Measurements from ENCODE around the gene RRM1.

RRM1 gene

DNA sequence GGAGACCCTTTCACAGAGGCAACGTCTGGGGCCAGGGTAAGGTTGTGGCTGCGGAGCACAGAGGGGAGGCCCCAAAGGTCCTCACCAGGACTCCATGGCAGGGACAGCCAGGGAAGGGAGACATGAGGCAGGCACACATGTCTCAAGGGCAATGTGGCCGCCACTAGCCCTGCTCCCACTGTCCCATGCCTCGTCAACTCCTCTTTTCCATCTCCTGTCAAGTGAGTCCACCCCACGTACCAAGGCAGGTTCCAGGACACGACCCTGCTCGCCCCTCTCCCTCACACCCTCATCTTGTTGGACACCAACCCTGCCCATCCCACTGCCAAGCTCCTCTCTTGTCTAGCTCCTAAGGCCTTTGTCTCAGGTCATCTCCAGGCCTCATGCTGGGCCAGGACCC is 73.2 kb downstream of the RRM1 start:
- TF ChIP-seq FOXP2 (optimal IDR thresholded peaks at IDR 0.05; ENCODE audit: borderline replicate concordance, extremely low read depth, extremely low read length, insufficient read depth) (no peak), TAF1 (IDR thresholded peaks at IDR 0.05; ENCODE audit: borderline replicate concordance, insufficient read depth, low read length) (no peak), POLR2AphosphoS5 (IDR thresholded peaks at IDR 0.05; ENCODE audit: low read depth, low read length) (no peak), SIN3A (IDR thresholded peaks at IDR 0.05; ENCODE audit: borderline replicate concordance, insufficient read depth, low read length) (no peak), REST (IDR thresholded peaks at IDR 0.05; ENCODE audit: insufficient read depth in 1 of 2, low read depth in 2 of 2, low read length in 2 of 2) (no peak)

DNA sequence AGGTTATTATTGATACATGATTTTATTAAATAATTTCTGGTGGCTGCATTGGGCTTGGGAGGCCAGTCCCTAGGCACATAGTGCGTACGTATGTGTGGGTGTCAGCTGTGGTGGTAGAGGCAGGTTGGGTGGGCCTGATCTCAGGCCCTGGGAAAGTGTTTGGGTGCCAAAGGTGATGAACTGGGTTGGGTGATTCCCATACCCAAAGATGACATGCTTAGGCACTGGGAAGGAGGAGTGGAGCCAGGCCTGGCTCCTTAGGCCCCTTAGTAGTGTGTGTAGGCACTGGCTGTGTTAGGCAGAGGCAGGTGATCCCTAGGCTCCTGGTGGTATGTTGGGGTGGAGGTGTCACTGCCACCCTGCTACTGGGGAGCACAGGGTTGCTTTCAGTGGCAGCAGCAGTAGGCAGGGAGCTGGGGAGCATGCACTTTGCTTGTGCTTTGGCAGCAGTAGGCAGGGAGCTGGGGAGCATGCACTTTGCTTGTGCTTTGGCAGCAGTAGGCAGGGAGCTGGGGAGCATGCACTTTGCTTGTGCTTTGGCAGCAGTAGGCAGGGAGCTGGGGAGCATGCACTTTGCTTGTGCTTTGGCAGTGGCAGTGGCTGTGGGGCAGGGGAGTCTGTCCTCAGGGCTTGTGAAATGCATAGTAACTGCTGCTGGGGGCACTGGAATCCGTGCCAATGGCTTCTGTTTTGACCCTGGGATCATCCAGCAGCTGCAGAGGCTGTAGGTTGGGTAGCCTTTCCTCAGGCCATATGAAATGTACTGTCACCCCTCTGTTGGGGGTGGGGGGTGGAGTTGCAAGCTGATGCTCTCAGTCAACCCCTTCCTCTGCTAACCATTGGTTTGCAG is 84.4 kb downstream of the RRM1 start:
- TF ChIP-seq SIN3A (IDR thresholded peaks at IDR 0.05; ENCODE audit: borderline replicate concordance, insufficient read depth, low read length) (no peak), TAF1 (IDR thresholded peaks at IDR 0.05; ENCODE audit: borderline replicate concordance, insufficient read depth, low read length) (no peak), POLR2AphosphoS5 (IDR thresholded peaks at IDR 0.05; ENCODE audit: low read depth, low read length) (no peak), FOXP2 (optimal IDR thresholded peaks at IDR 0.05; ENCODE audit: borderline replicate concordance, extremely low read depth, extremely low read length, insufficient read depth) (no peak), REST (IDR thresholded peaks at IDR 0.05; ENCODE audit: insufficient read depth in 1 of 2, low read depth in 2 of 2, low read length in 2 of 2) (no peak)

GRCh38 chr11:4180441-4181183 is 86.0 kb downstream of the RRM1 start:
- TF ChIP-seq FOXP2 (optimal IDR thresholded peaks at IDR 0.05; ENCODE audit: borderline replicate concordance, extremely low read depth, extremely low read length, insufficient read depth) (no peak), SIN3A (IDR thresholded peaks at IDR 0.05; ENCODE audit: borderline replicate concordance, insufficient read depth, low read length) (no peak), POLR2AphosphoS5 (IDR thresholded peaks at IDR 0.05; ENCODE audit: low read depth, low read length) (no peak), REST (IDR thresholded peaks at IDR 0.05; ENCODE audit: insufficient read depth in 1 of 2, low read depth in 2 of 2, low read length in 2 of 2) (no peak), TAF1 (IDR thresholded peaks at IDR 0.05; ENCODE audit: borderline replicate concordance, insufficient read depth, low read length) (no peak)

- TF ChIP-seq POLR2AphosphoS5 (IDR thresholded peaks at IDR 0.05; ENCODE audit: low read depth, low read length) (no peak), FOXP2 (optimal IDR thresholded peaks at IDR 0.05; ENCODE audit: borderline replicate concordance, extremely low read depth, extremely low read length, insufficient read depth) (peak; percentile 70), TAF1 (IDR thresholded peaks at IDR 0.05; ENCODE audit: borderline replicate concordance, insufficient read depth, low read length) (no peak), REST (IDR thresholded peaks at IDR 0.05; ENCODE audit: insufficient read depth in 1 of 2, low read depth in 2 of 2, low read length in 2 of 2) (no peak)
Observed at GRCh38 chr11:4181782-4182721, 87.5 kb downstream of the RRM1 start.

All from PFSK-1 (cell line).